Brain microvascular endothelial cell (primary cell): Measurements from ENCODE around the gene WDFY4.

Experiments
- DNase-seq: peaks from one replicate; pipeline ENCODE4 v3.0.0-alpha.2; 2020
- H3K27ac ChIP-seq: fragments of 250-450 bp; sonication (Bioruptor Pico); 2 replicates; pipeline ENCODE4 v1.5.1; 2020; ENCODE audit warnings: mild to moderate bottlenecking, moderate library complexity
- H3K27me3 ChIP-seq: fragments of 250-450 bp; sonication (Bioruptor Pico); replicated peaks from 2 replicates; pipeline ENCODE4 v1.5.1; 2020; ENCODE audit warnings: mild to moderate bottlenecking
- H3K36me3 ChIP-seq: fragments of 250-450 bp; sonication (Bioruptor Pico); replicated peaks from 2 replicates; pipeline ENCODE4 v1.5.1; 2020; ENCODE audit warnings: mild to moderate bottlenecking
- H3K4me3 ChIP-seq: 2 replicates; pipeline ENCODE4 v1.5.1; 2011; ENCODE audit warnings: low read depth, mild to moderate bottlenecking, control low read depth, low read length, moderate library complexity
- CTCF ChIP-seq: IDR thresholded peaks from 2 replicates; pipeline ENCODE4 v1.5.1; 2011; ENCODE audit warnings: low read depth, mild to moderate bottlenecking, moderate library complexity, low read length, control low read depth, inconsistent platforms; ENCODE audit errors: missing control alignments
- in situ Hi-C: cut with HindIII; loops from 2 replicates; pipeline ENCODE4 v1.10.0; 2017; ENCODE audit warnings: low sequenced_read_pairs, low pct_ligation_motif_present

WDFY4 gene

GRCh38 chr10:48648172-48648942 lies 36.3 kb upstream of the WDFY4 start:
- H3K36me3 ChIP-seq: no peaks in the 10 kb centered on the region
- in situ Hi-C loops: no loop called here
- TF ChIP-seq CTCF: no peak
- H3K27ac ChIP-seq: no peak overlapping the region
- H3K27me3 ChIP-seq: no peaks in the 10 kb centered on the region
- no peak for DNase-seq
- H3K4me3 ChIP-seq: no peak overlapping the region

GRCh38 chr10:48649349-48649944 lies 35.2 kb upstream of the WDFY4 start:
- TF ChIP-seq CTCF: peak; percentile 24
- no peaks in the 10 kb centered on the region for H3K27me3 ChIP-seq
- no peak for DNase-seq
- H3K27ac ChIP-seq: no peak overlapping the region
- in situ Hi-C loops: no loop called here
- H3K4me3 ChIP-seq: no peak overlapping the region
- no peaks in the 10 kb centered on the region for H3K36me3 ChIP-seq

GRCh38 chr10:48651293-48651692 lies 33.4 kb upstream of the WDFY4 start:
- Histone ChIP-seq H3K4me3 (no peak overlapping the region), H3K27ac (no peak overlapping the region), H3K36me3 (no peaks in the 10 kb centered on the region), H3K27me3 (no peaks in the 10 kb centered on the region)
- in situ Hi-C loops: no loop called here
- TF ChIP-seq CTCF: no peak
- DNase-seq: no peak

GRCh38 chr10:48651839-48652238 lies 32.8 kb upstream of the WDFY4 start:
- in situ Hi-C loops: no loop called here
- no peak overlapping the region for H3K4me3 ChIP-seq
- DNase-seq: no peak

GRCh38 chr10:48652344-48652743 lies 32.3 kb upstream of the WDFY4 start:
- H3K27me3 ChIP-seq: no peaks in the 10 kb centered on the region
- no peaks in the 10 kb centered on the region for H3K36me3 ChIP-seq
- TF ChIP-seq CTCF: no peak
- DNase-seq: no peak
- in situ Hi-C loops: no loop called here
- no peak overlapping the region for H3K27ac ChIP-seq
- H3K4me3 ChIP-seq: no peak overlapping the region

More at GRCh38 chr10:48651839-48652238, 32.8 kb upstream of the WDFY4 start:
- Histone ChIP-seq H3K36me3 (no peaks in the 10 kb centered on the region), H3K27me3 (no peaks in the 10 kb centered on the region), H3K27ac (no peak overlapping the region)
- no peak for TF ChIP-seq CTCF
